SK-N-SH (cell line): Measurements from ENCODE around the gene PTOV1.

ENCODE experiments used
- EZH2phosphoT487 ChIP-seq: fragments of 200-600 bp; sonication (generic); IDR thresholded peaks from 2 replicates; pipeline ENCODE4 v1.6.1; 2017; ENCODE audit warnings: low read depth, mixed run types, mild to moderate bottlenecking, antibody characterized with exemption, moderate library complexity, borderline replicate concordance
- GABPA ChIP-seq: IDR thresholded peaks from 2 replicates; pipeline ENCODE4 v1.4.0; 2012; ENCODE audit warnings: low read depth, mild to moderate bottlenecking
- MXI1 ChIP-seq: IDR thresholded peaks from 2 replicates; pipeline ENCODE4 v1.6.1; 2012; ENCODE audit warnings: mild to moderate bottlenecking, low read depth, low read length, improper control_type of control experiment
- NFIC ChIP-seq: IDR thresholded peaks from 2 replicates; pipeline ENCODE4 v1.4.0; 2012; ENCODE audit warnings: borderline replicate concordance
- NRF1 ChIP-seq: IDR thresholded peaks from 2 replicates; pipeline ENCODE4 v1.6.1; 2012; ENCODE audit warnings: low read depth, mild to moderate bottlenecking, low read length
- POLR2AphosphoS5 ChIP-seq: IDR thresholded peaks from 2 replicates; pipeline ENCODE4 v1.6.1; 2012; ENCODE audit warnings: low read depth, low read length
- RAD21 ChIP-seq: IDR thresholded peaks from 2 replicates; pipeline ENCODE4 v1.6.1; 2012; ENCODE audit warnings: mild to moderate bottlenecking, low read length
- RXRA ChIP-seq: IDR thresholded peaks from 2 replicates; pipeline ENCODE4 v1.4.0; 2012; ENCODE audit warnings: low read depth, mild to moderate bottlenecking, borderline replicate concordance
- TF ChIP-seq, protein P1 (sequence below): fragments of 200-600 bp; sonication (generic); IDR thresholded peaks from 2 replicates; pipeline ENCODE4 v1.6.1; 2017; ENCODE audit warnings: antibody characterized with exemption, mild to moderate bottlenecking, moderate library complexity
- TF ChIP-seq, protein P2 (sequence below): IDR thresholded peaks from 2 replicates; pipeline ENCODE4 v1.6.1; 2012; ENCODE audit warnings: mild to moderate bottlenecking, low read depth, low read length, moderate library complexity
- TF ChIP-seq, protein P3 (sequence below): IDR thresholded peaks from 2 replicates; pipeline ENCODE4 v1.4.0; 2012; ENCODE audit warnings: low read depth, borderline replicate concordance
- TF ChIP-seq, protein P4 (sequence below): IDR thresholded peaks from 2 replicates; pipeline ENCODE4 v1.4.0; 2012; ENCODE audit warnings: low read depth
- TF ChIP-seq, protein P5 (sequence below): IDR thresholded peaks from 2 replicates; pipeline ENCODE4; 2012

DNA sequence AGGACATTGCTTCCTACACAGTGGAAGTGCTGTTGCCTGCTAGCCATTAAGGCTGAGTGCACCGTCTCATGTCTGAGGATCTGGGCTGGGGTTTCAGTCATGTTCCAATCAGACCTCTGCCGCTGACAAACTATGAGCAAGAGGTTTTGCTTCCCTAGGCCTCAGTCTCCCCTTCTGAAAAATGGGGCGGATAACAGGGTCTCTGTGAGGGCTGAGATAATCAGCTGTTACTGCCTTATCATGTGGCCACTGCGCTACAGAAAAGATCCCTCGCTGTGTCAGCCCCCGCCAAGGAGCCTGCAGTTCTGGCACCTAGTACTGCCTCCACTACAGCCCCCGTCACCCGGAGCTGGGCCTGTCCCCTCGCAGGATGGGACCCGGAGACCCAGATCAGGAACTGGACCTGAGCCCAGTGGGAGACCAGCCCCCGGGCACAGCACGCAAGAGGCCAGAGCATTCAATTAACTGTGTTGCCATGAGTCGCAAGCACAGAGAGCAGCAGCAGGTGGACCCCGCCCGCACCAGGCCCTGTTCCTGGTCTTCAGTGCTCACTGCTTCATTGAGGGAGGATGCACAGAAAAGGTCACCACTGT is 19.4 kb downstream of the PTOV1 start:
- no peak for TF ChIP-seq NFIC
- TF ChIP-seq, protein P1, sequence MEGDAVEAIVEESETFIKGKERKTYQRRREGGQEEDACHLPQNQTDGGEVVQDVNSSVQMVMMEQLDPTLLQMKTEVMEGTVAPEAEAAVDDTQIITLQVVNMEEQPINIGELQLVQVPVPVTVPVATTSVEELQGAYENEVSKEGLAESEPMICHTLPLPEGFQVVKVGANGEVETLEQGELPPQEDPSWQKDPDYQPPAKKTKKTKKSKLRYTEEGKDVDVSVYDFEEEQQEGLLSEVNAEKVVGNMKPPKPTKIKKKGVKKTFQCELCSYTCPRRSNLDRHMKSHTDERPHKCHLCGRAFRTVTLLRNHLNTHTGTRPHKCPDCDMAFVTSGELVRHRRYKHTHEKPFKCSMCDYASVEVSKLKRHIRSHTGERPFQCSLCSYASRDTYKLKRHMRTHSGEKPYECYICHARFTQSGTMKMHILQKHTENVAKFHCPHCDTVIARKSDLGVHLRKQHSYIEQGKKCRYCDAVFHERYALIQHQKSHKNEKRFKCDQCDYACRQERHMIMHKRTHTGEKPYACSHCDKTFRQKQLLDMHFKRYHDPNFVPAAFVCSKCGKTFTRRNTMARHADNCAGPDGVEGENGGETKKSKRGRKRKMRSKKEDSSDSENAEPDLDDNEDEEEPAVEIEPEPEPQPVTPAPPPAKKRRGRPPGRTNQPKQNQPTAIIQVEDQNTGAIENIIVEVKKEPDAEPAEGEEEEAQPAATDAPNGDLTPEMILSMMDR = no peak
- TF ChIP-seq, protein P2, sequence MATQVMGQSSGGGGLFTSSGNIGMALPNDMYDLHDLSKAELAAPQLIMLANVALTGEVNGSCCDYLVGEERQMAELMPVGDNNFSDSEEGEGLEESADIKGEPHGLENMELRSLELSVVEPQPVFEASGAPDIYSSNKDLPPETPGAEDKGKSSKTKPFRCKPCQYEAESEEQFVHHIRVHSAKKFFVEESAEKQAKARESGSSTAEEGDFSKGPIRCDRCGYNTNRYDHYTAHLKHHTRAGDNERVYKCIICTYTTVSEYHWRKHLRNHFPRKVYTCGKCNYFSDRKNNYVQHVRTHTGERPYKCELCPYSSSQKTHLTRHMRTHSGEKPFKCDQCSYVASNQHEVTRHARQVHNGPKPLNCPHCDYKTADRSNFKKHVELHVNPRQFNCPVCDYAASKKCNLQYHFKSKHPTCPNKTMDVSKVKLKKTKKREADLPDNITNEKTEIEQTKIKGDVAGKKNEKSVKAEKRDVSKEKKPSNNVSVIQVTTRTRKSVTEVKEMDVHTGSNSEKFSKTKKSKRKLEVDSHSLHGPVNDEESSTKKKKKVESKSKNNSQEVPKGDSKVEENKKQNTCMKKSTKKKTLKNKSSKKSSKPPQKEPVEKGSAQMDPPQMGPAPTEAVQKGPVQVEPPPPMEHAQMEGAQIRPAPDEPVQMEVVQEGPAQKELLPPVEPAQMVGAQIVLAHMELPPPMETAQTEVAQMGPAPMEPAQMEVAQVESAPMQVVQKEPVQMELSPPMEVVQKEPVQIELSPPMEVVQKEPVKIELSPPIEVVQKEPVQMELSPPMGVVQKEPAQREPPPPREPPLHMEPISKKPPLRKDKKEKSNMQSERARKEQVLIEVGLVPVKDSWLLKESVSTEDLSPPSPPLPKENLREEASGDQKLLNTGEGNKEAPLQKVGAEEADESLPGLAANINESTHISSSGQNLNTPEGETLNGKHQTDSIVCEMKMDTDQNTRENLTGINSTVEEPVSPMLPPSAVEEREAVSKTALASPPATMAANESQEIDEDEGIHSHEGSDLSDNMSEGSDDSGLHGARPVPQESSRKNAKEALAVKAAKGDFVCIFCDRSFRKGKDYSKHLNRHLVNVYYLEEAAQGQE = no peak
- TF ChIP-seq RAD21 = no peak
- TF ChIP-seq, protein P3, sequence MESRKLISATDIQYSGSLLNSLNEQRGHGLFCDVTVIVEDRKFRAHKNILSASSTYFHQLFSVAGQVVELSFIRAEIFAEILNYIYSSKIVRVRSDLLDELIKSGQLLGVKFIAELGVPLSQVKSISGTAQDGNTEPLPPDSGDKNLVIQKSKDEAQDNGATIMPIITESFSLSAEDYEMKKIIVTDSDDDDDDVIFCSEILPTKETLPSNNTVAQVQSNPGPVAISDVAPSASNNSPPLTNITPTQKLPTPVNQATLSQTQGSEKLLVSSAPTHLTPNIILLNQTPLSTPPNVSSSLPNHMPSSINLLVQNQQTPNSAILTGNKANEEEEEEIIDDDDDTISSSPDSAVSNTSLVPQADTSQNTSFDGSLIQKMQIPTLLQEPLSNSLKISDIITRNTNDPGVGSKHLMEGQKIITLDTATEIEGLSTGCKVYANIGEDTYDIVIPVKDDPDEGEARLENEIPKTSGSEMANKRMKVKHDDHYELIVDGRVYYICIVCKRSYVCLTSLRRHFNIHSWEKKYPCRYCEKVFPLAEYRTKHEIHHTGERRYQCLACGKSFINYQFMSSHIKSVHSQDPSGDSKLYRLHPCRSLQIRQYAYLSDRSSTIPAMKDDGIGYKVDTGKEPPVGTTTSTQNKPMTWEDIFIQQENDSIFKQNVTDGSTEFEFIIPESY = no peak
- no peak for TF ChIP-seq POLR2AphosphoS5
- TF ChIP-seq, protein P4, sequence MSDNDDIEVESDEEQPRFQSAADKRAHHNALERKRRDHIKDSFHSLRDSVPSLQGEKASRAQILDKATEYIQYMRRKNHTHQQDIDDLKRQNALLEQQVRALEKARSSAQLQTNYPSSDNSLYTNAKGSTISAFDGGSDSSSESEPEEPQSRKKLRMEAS = no peak
- no peak for TF ChIP-seq RXRA
- TF ChIP-seq, protein P5, sequence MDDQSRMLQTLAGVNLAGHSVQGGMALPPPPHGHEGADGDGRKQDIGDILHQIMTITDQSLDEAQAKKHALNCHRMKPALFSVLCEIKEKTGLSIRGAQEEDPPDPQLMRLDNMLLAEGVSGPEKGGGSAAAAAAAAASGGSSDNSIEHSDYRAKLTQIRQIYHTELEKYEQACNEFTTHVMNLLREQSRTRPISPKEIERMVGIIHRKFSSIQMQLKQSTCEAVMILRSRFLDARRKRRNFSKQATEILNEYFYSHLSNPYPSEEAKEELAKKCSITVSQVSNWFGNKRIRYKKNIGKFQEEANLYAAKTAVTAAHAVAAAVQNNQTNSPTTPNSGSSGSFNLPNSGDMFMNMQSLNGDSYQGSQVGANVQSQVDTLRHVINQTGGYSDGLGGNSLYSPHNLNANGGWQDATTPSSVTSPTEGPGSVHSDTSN = no peak
- TF ChIP-seq GABPA = no peak
- no peak for TF ChIP-seq EZH2phosphoT487
- no peak for TF ChIP-seq NRF1
- TF ChIP-seq MXI1 = no peak
